Skin of body (tissue), 3 donors: ENCODE data around the gene SLC44A5. TPM values are rescaled to one million over a fixed set of nuclear protein-coding genes. Genes with fewer than 3 reads are reported as not detected.
"Not testable (repeated sequence)": the region's sequence is repeated elsewhere in the genome, so short reads cannot be mapped to it uniquely, and the experiment has no call there.

Experiments used
- DNase-seq: peaks from one replicate; lab custom pipeline; 2025; lab: John Stamatoyannopoulos, UW
- small RNA-seq: library from RNA; depleted of rRNA; stranded (forward); fragments of <200 nt; gene quantifications from one replicate; pipeline ENCODE3, GENCODE V24; 2014; ENCODE audit warnings: low replicate concordance
- total RNA-seq: library from RNA; depleted of rRNA; stranded (reverse); fragments of >200 nt; gene quantifications from one replicate; pipeline ENCODE4 v1.2.3, GENCODE V29; 2014

SLC44A5 gene
- total RNA-seq, 1 donor from 2014 or later, result 0.89 TPM

DNA sequence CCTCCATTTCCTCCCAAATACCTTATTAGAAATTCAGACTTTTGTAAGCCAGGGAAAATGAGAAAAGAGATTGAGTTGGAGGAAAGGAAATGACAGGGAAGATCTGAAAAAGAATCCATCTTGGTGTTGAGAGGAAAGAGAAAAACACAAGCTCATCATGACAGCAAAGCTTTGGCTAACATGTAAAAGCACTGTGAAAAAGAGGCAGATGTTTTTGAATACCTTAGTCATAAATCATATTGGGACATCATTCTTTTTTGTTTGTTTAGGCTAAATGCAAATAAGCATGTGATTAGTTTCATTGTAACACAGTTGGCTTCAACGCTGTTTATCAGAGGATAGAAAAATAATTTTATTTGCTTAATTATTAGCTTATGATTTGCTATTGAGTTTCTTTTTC lies 412.2 kb downstream of the SLC44A5 start:
- no peak for DNase-seq

DNA sequence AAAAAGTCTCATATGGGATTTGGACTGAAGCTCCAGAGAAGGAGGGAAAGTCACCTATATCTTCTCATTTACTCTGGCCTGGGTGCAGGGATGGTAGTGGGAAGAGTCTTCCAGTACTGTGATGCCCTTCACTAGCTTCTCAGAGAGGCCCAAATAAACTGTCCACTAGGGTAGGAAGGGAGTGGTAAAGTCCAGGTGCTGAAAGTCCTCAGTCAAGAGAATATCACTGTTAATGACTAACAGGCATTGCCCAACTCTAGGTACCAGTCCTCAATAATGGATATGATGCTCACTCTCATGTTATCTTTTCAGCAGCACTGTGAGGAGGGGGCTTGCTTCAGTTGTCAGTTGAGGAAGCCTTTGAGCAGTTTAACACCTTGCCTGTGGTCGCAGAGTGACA lies 412.8 kb downstream of the SLC44A5 start:
- DNase-seq, result no peak

GRCh38 chr1:75188892-75189291 lies 422.0 kb downstream of the SLC44A5 start:
- DNase-seq, result no peak

DNA sequence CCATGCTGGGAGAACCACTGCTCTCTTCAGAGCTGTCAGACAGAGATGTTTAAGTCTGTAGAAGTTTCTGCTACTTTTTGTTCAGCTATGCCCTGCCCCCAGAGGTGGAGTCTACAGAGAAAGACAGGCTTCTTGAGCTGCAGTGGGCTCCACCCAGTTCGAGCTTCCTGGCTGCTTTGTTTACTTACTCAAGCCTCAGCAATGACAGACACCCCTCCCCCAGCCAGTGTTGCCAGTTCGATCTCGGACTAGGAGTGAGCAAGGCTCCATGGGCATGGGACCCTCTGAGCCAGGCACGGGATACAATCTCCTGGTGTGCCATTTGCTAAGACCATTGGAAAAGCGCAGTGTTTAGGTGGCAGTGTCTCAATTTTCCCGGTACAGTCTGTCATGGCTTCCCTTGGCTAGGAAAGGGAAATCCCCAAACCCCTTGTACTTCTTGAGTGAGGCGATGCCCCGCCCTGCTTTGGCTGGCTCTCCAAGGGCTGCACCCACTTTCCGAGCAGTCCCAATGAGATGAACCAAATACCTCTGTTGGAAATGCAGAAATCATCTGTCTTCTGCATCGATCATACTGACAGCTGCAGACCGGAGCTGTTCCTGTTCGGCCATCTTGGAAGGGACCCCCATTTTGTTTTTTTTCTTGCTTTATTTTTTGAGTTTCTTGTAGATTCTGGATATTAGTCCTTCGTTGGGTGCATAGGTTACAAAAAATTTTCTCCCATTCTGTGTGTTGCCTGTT lies 429.5 kb downstream of the SLC44A5 start:
- DNase-seq, result not testable (repeated sequence)

DNA sequence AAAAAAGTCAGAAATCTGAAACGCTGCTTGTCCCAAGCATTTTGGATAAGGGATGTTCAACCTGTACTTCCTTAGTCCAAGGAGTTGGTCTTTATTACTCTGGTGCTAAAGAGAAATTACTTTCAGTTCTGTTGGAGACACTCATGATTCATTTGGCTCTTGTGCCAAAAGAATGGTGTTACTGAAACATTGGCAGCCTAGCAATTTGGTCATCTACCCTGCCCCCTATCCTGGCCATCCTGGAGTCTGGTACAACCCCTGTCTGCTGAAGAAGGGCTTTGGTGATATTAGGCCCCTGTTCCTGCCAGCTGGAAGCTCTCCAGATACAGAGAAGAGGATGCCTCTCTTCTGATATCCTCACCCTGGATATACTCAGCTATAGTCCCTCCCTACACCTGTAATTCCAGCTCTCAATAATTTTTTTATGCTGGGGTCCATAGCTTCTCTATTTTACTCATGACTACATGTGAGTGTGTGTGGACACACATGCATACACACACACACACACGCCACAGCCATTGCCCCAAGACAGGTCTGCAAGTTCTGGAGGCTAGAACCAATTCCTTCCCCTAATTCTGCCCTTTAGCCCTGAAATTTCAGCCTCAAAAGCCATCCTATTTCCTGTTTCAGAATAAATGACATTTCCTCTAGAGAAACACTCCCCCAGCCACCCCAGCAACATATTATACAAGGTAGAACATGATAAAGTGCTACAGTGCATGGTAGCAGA lies 436.7 kb downstream of the SLC44A5 start:
- no peak for DNase-seq

DNA sequence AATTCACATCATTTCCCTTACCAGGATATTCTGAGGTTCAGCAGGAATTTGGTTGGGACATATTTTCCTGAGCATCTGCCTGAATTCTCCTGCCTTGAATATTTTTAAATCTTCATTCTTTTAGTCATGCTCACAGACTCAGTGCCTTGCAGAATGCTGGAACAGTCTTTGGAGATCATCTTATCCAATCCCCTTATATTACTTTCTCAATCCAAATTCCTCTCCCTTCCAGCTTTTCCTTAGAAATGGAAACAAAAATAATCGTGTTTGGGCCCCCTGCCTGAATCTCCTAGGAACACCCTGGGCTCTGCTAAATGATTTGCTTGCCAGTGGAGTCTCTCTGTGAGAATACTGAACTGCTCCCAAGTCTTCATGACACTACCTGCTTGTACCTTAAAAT lies 438.4 kb downstream of the SLC44A5 start:
- no peak for DNase-seq

- no peak for DNase-seq
Observed at GRCh38 chr1:75171876-75172275, 439.0 kb downstream of the SLC44A5 start.

DNA sequence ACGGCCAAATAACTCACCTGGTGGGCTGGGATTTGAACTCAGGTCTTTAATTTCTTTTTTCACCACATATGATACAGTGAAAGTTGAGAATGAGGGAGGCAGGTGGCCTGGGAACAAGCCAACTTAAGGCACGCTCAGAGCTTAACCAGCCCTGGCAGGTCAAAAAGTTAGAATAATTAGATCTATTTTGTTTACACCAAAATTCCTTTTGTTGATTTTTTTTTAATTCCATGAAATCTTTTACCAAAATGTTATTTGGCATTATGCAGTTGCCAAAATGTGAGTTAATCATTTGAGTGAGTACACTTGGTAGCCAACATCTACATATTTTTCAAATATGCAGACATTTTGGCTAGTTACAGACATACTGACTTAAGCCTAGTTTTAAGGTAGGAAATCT lies 439.9 kb downstream of the SLC44A5 start:
- DNase-seq, result no peak

GRCh38 chr1:75170011-75170410 lies 440.9 kb downstream of the SLC44A5 start:
- DNase-seq, result no peak

GRCh38 chr1:75166821-75167220 lies 444.1 kb downstream of the SLC44A5 start:
- DNase-seq, result no peak

- no peak for DNase-seq
Observed at GRCh38 chr1:75165264-75165663, 445.6 kb downstream of the SLC44A5 start.

DNA sequence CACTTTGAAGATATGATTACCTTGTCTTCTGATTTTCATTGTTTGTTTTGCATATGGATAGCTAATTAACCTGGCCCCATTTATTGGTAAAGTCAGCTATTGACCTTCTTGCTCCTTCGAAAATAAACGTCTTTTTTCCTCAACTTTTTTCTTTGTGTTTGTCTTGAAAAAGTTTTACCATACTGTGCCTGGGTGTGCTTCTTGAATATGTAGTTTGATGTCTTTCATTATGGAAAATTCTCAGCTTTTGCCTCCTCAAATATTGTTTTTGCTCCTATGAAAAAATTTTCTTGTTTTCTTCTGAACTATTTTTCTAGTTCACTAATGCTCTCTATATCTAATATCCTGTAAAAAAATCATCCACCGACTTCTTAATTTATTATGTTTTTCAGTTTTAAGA lies 451.8 kb downstream of the SLC44A5 start:
- DNase-seq, result no peak

Small RNA genes lying within 50 kb of the gene (small RNA-seq; reads per million reads assigned to genes)
- gene RNU6-503P (not detected), gene RNU6-622P (not detected)

Other genes with a start within 250 kb of the SLC44A5 start
- 49.7 TPM for gene ACADM, start 113.6 kb upstream of the SLC44A5 start, total RNA-seq
- gene RABGGTB, start 175.1 kb upstream of the SLC44A5 start, total RNA-seq, result 58.3 TPM
- 0.39 TPM for gene MSH4, start 185.8 kb upstream of the SLC44A5 start, total RNA-seq